Activated T-cell treated with anti-CD3 and anti-CD28 coated beads, Interleukin-2, amount 50 U/mL, for 72 hours (primary cell): Measurements from ENCODE around the gene SYTL5. TPM values are rescaled to one million over a fixed set of nuclear protein-coding genes. Genes with fewer than 3 reads are reported as not detected.
A peak's percentile ranks its signal among the peaks of the same experiment; 100 is the strongest.

ENCODE experiments used
- ATAC-seq, 2 donors: fragments of 150-1000 bp; cut with Tn5 transposase; replicated peaks in 1 of 2; 2 replicates each; pipeline ENCODE4 v1.10.0; 2021; ENCODE audit warnings: moderate library complexity in 2 of 2, mild to moderate bottlenecking in 1 of 2
- DNase-seq, 2 donors: peaks; one replicate each; pipeline ENCODE4 v3.0.0; 2021 to 2022; ENCODE audit warnings: mixed read lengths in 1 of 2
- H3K27ac Mint-ChIP-seq: one replicate; pipeline ENCODE4 v1.8.0; 2022; ENCODE audit warnings: mild to moderate bottlenecking, moderate library complexity, mixed read lengths
- H3K27me3 Mint-ChIP-seq: one replicate; pipeline ENCODE4 v1.8.0; 2022; ENCODE audit warnings: low read depth, mixed read lengths
- H3K36me3 Mint-ChIP-seq, 2 donors: one replicate each; pipeline ENCODE4 v1.8.0; 2022; ENCODE audit warnings: mixed read lengths in 2 of 2, mild to moderate bottlenecking in 1 of 2; ENCODE audit not compliant: insufficient read depth in 2 of 2
- H3K4me1 Mint-ChIP-seq: one replicate; pipeline ENCODE4 v1.8.0; 2022; ENCODE audit warnings: low read depth, mixed read lengths
- H3K4me3 Mint-ChIP-seq, 2 donors: one replicate each; pipeline ENCODE4 v1.8.0; 2022; ENCODE audit warnings: mild to moderate bottlenecking in 2 of 2, mixed read lengths in 2 of 2, moderate library complexity in 2 of 2
- H3K9me3 Mint-ChIP-seq, 2 donors: one replicate each; pipeline ENCODE4 v1.8.0; 2022; ENCODE audit warnings: mixed read lengths in 2 of 2
- total RNA-seq, 2 donors: library from RNA; stranded (reverse); gene quantifications; one replicate each; pipeline ENCODE4 v1.2.3, GENCODE V29; 2022

Gene SYTL5
- total RNA-seq, 2 donors from 2014 or later, result not detected

- H3K4me3 Mint-ChIP-seq, result no peak overlapping the region
- no peaks in the 10 kb centered on the region for H3K4me1 Mint-ChIP-seq
- no peaks in the 10 kb centered on the region for H3K9me3 Mint-ChIP-seq
- no peak overlapping the region for H3K27ac Mint-ChIP-seq
- DNase-seq, result no peak
- peaks cover 15% of the 10 kb centered on the region for H3K27me3 Mint-ChIP-seq
- no peak for ATAC-seq
- H3K36me3 Mint-ChIP-seq, result no peaks in the 10 kb centered on the region
These were observed 136.3 kb downstream of the SYTL5 start for GRCh38 chrX:38142610-38143009.

GRCh38 chrX:38149016-38149415 lies 142.7 kb downstream of the SYTL5 start:
- no peak for ATAC-seq
- Mint-ChIP-seq H3K4me1 (no peaks in the 10 kb centered on the region), H3K27me3 (peaks cover 34% of the 10 kb centered on the region), H3K9me3 (no peaks in the 10 kb centered on the region), H3K27ac (no peak overlapping the region), H3K4me3 (no peak overlapping the region), H3K36me3 (peaks cover 0 to 1% of the 10 kb centered on the region in 2 donors)
- no peak for DNase-seq

GRCh38 chrX:38150993-38151392 lies 144.6 kb downstream of the SYTL5 start:
- DNase-seq (no peak), ATAC-seq (no peak)
- Mint-ChIP-seq H3K27me3 (peaks cover 42% of the 10 kb centered on the region), H3K36me3 (peaks cover 0 to 1% of the 10 kb centered on the region in 2 donors), H3K4me3 (no peak overlapping the region), H3K27ac (no peak overlapping the region), H3K4me1 (no peaks in the 10 kb centered on the region), H3K9me3 (no peaks in the 10 kb centered on the region)

GRCh38 chrX:38151441-38151840 lies 145.1 kb downstream of the SYTL5 start:
- ATAC-seq (no peak), DNase-seq (no peak)

GRCh38 chrX:38154340-38154739 lies 148.0 kb downstream of the SYTL5 start:
- DNase-seq (no peak), ATAC-seq (no peak)
- Mint-ChIP-seq H3K36me3 (peaks cover 0 to 1% of the 10 kb centered on the region in 2 donors), H3K4me3 (no peak overlapping the region), H3K9me3 (no peaks in the 10 kb centered on the region), H3K4me1 (no peaks in the 10 kb centered on the region), H3K27ac (no peak overlapping the region), H3K27me3 (peaks cover 48% of the 10 kb centered on the region)

More at GRCh38 chrX:38151441-38151840, 145.1 kb downstream of the SYTL5 start:
- Mint-ChIP-seq H3K4me3 (no peak overlapping the region), H3K9me3 (no peaks in the 10 kb centered on the region), H3K36me3 (peaks cover 0 to 1% of the 10 kb centered on the region in 2 donors), H3K4me1 (no peaks in the 10 kb centered on the region), H3K27me3 (peaks cover 42% of the 10 kb centered on the region), H3K27ac (no peak overlapping the region)

GRCh38 chrX:38154818-38155217 lies 148.5 kb downstream of the SYTL5 start:
- Mint-ChIP-seq H3K27me3 (peaks cover 45% of the 10 kb centered on the region), H3K27ac (no peak overlapping the region), H3K36me3 (peaks cover 0 to 1% of the 10 kb centered on the region in 2 donors), H3K9me3 (no peaks in the 10 kb centered on the region), H3K4me3 (no peak overlapping the region), H3K4me1 (no peaks in the 10 kb centered on the region)
- no peak for ATAC-seq
- DNase-seq, result no peak

GRCh38 chrX:38156838-38157237 lies 150.5 kb downstream of the SYTL5 start:
- ATAC-seq, result no peak
- no peak for DNase-seq
- H3K27ac Mint-ChIP-seq, result no peak overlapping the region
- no peaks in the 10 kb centered on the region for H3K4me1 Mint-ChIP-seq
- no peaks in the 10 kb centered on the region for H3K9me3 Mint-ChIP-seq
- no peaks in the 10 kb centered on the region for H3K36me3 Mint-ChIP-seq
- no peak overlapping the region for H3K4me3 Mint-ChIP-seq
- peaks cover 30% of the 10 kb centered on the region for H3K27me3 Mint-ChIP-seq

- no peak for DNase-seq
- Mint-ChIP-seq H3K27me3 (peaks cover 30% of the 10 kb centered on the region), H3K27ac (no peak overlapping the region), H3K4me3 (no peak overlapping the region), H3K4me1 (no peaks in the 10 kb centered on the region), H3K9me3 (no peaks in the 10 kb centered on the region), H3K36me3 (no peaks in the 10 kb centered on the region)
- ATAC-seq, result no peak
These were observed 156.8 kb downstream of the SYTL5 start for GRCh38 chrX:38163193-38163592.

GRCh38 chrX:38165023-38165422 lies 158.7 kb downstream of the SYTL5 start:
- H3K27me3 Mint-ChIP-seq, result peaks cover 38% of the 10 kb centered on the region
- no peaks in the 10 kb centered on the region for H3K36me3 Mint-ChIP-seq
- no peak for ATAC-seq
- no peak for DNase-seq
- H3K9me3 Mint-ChIP-seq, result no peaks in the 10 kb centered on the region
- H3K4me3 Mint-ChIP-seq, result no peak overlapping the region
- no peaks in the 10 kb centered on the region for H3K4me1 Mint-ChIP-seq
- H3K27ac Mint-ChIP-seq, result no peak overlapping the region

- no peaks in the 10 kb centered on the region for H3K36me3 Mint-ChIP-seq
- ATAC-seq (no peak), DNase-seq (peak; percentile 3 to 10)
- no peak overlapping the region for H3K4me3 Mint-ChIP-seq
- no peaks in the 10 kb centered on the region for H3K4me1 Mint-ChIP-seq
- H3K27me3 Mint-ChIP-seq, result peaks cover 43% of the 10 kb centered on the region
- no peak overlapping the region for H3K27ac Mint-ChIP-seq
- H3K9me3 Mint-ChIP-seq, result no peaks in the 10 kb centered on the region
These were observed 160.2 kb downstream of the SYTL5 start for GRCh38 chrX:38166478-38167083.

GRCh38 chrX:38170556-38170955 lies 164.2 kb downstream of the SYTL5 start:
- no peak overlapping the region for H3K4me3 Mint-ChIP-seq
- H3K4me1 Mint-ChIP-seq, result no peaks in the 10 kb centered on the region
- DNase-seq, result no peak
- H3K27ac Mint-ChIP-seq, result no peak overlapping the region
- ATAC-seq, result no peak
- no peaks in the 10 kb centered on the region for H3K36me3 Mint-ChIP-seq
- peaks cover 33% of the 10 kb centered on the region for H3K27me3 Mint-ChIP-seq
- H3K9me3 Mint-ChIP-seq, result no peaks in the 10 kb centered on the region

- no peaks in the 10 kb centered on the region for H3K36me3 Mint-ChIP-seq
- H3K4me3 Mint-ChIP-seq, result no peak overlapping the region
- H3K27me3 Mint-ChIP-seq, result peaks cover 33% of the 10 kb centered on the region
- no peaks in the 10 kb centered on the region for H3K4me1 Mint-ChIP-seq
- H3K27ac Mint-ChIP-seq, result no peak overlapping the region
- no peak for DNase-seq
- no peaks in the 10 kb centered on the region for H3K9me3 Mint-ChIP-seq
- ATAC-seq, result no peak
These were observed 166.2 kb downstream of the SYTL5 start for GRCh38 chrX:38172596-38172995.

GRCh38 chrX:38175139-38175538 lies 168.8 kb downstream of the SYTL5 start:
- H3K9me3 Mint-ChIP-seq, result no peaks in the 10 kb centered on the region
- no peaks in the 10 kb centered on the region for H3K36me3 Mint-ChIP-seq
- H3K4me1 Mint-ChIP-seq, result no peaks in the 10 kb centered on the region
- peaks cover 31% of the 10 kb centered on the region for H3K27me3 Mint-ChIP-seq
- DNase-seq, result peak; percentile 0 to 2
- ATAC-seq, result no peak
- H3K4me3 Mint-ChIP-seq, result no peak overlapping the region
- H3K27ac Mint-ChIP-seq, result no peak overlapping the region

GRCh38 chrX:38178396-38178795 lies 172.0 kb downstream of the SYTL5 start:
- ATAC-seq (no peak), DNase-seq (no peak)
- Mint-ChIP-seq H3K9me3 (no peaks in the 10 kb centered on the region), H3K27ac (no peak overlapping the region), H3K27me3 (peaks cover 26% of the 10 kb centered on the region), H3K4me3 (no peak overlapping the region), H3K36me3 (no peaks in the 10 kb centered on the region), H3K4me1 (no peaks in the 10 kb centered on the region)
